IMR-90 (cell line): Measurements from ENCODE around the gene PARP14. TPM values are rescaled to one million over a fixed set of nuclear protein-coding genes. Genes with fewer than 3 reads are reported as not detected.

Experiments
- ATAC-seq: fragments of 200-7000 bp; cut with Tn5 transposase; 2 replicates; pipeline ENCODE4 v1.9.1; 2020; ENCODE audit warnings: low read depth, mild to moderate bottlenecking, moderate library complexity
- BruUV-seq: library from RNA; stranded (reverse); fragments of 400-500 nt; replicated peaks from 2 replicates; lab custom pipeline; 2021; lab: Mats Ljungman, UMichigan
- CTCF ChIA-PET: fragments of 300-600 bp; formaldehyde crosslinking; extraction: SDS; loops from one replicate; lab custom pipeline; 2021; ENCODE audit warnings: antibody characterized with exemption; lab: Yijun Ruan, JAX
- POLR2A ChIA-PET: fragments of 300-600 bp; sonication (Branson Sonifier 250); formaldehyde crosslinking; loops from one replicate; lab custom pipeline; 2022; ENCODE audit warnings: antibody characterized with exemption; ENCODE audit not compliant: unreplicated experiment; lab: Charles Lee
- DNase-seq: peaks from one replicate; pipeline ENCODE4 v3.0.0; 2013
- H2AFZ ChIP-seq: replicated peaks from 2 replicates; pipeline ENCODE3; 2013; ENCODE audit warnings: low read length, mild to moderate bottlenecking; ENCODE audit not compliant: poor library complexity
- H2AK5ac ChIP-seq: 2 replicates; pipeline ENCODE4 v1.6.1; 2013; ENCODE audit warnings: low read depth, low read length, inconsistent platforms
- H2AK9ac ChIP-seq: replicated peaks from 2 replicates; pipeline ENCODE3; 2013; ENCODE audit warnings: mild to moderate bottlenecking, low read depth, low read length, moderate library complexity; ENCODE audit not compliant: poor library complexity
- H2BK120ac ChIP-seq: 2 replicates; pipeline ENCODE4 v1.6.1; 2013; ENCODE audit warnings: low read depth, low read length, inconsistent platforms
- H2BK15ac ChIP-seq: 3 replicates; pipeline ENCODE4 v1.6.1; 2013; ENCODE audit warnings: low read depth, low read length, inconsistent platforms
- H2BK20ac ChIP-seq: 2 replicates; pipeline ENCODE4 v1.6.1; 2013; ENCODE audit warnings: low read depth, mild to moderate bottlenecking, inconsistent platforms, low read length, moderate library complexity
- H2BK5ac ChIP-seq: 2 replicates; pipeline ENCODE4 v1.6.1; 2013; ENCODE audit warnings: mild to moderate bottlenecking, low read depth, low read length, inconsistent platforms; ENCODE audit not compliant: poor library complexity, severe bottlenecking
- H3K14ac ChIP-seq: replicated peaks from 2 replicates; pipeline ENCODE4 v1.6.1; 2013; ENCODE audit warnings: low read depth, low read length, inconsistent platforms
- H3K18ac ChIP-seq: 2 replicates; pipeline ENCODE4 v1.6.1; 2013; ENCODE audit warnings: low read depth, low read length, control low read depth
- H3K23ac ChIP-seq: 2 replicates; pipeline ENCODE4 v1.6.1; 2013; ENCODE audit warnings: low read depth, low read length, inconsistent platforms
- H3K27ac ChIP-seq: 2 replicates; pipeline ENCODE4 v1.5.1; 2013; ENCODE audit warnings: mild to moderate bottlenecking, control low read depth, low read length; ENCODE audit not compliant: insufficient read depth
- H3K27me3 ChIP-seq: 2 replicates; pipeline ENCODE4 v1.6.1; 2013; ENCODE audit warnings: low read length; ENCODE audit not compliant: control insufficient read depth, insufficient read depth
- H3K36me3 ChIP-seq: 2 replicates; pipeline ENCODE4 v1.6.1; 2013; ENCODE audit warnings: low read length, mixed read lengths; ENCODE audit not compliant: control insufficient read depth, insufficient read depth
- H3K4ac ChIP-seq: 2 replicates; pipeline ENCODE4 v1.6.1; 2013; ENCODE audit warnings: low read depth, low read length, inconsistent platforms
- H3K4me1 ChIP-seq: 2 replicates; pipeline ENCODE4 v1.6.1; 2013; ENCODE audit warnings: low read length, mixed read lengths; ENCODE audit not compliant: control insufficient read depth, insufficient read depth
- H3K4me2 ChIP-seq: 2 replicates; pipeline ENCODE4 v1.6.1; 2013; ENCODE audit warnings: low read depth, mild to moderate bottlenecking, control low read depth, low read length, moderate library complexity
- H3K4me3 ChIP-seq: 2 replicates; pipeline ENCODE4 v1.5.1; 2013; ENCODE audit warnings: low read depth, mild to moderate bottlenecking, control low read depth, low read length, moderate library complexity; ENCODE audit not compliant: insufficient read depth
- H3K56ac ChIP-seq: 2 replicates; pipeline ENCODE4 v1.6.1; 2013; ENCODE audit warnings: low read length, inconsistent platforms; ENCODE audit not compliant: insufficient read depth; ENCODE audit errors: extremely low read depth
- H3K79me1 ChIP-seq, 2 experiments: 2 replicates each; pipeline ENCODE4 v1.6.1; 2013; ENCODE audit warnings: low read length in 2 of 2, inconsistent platforms in 1 of 2, low read depth in 1 of 2
- H3K9ac ChIP-seq: 2 replicates; pipeline ENCODE4 v1.6.1; 2013; ENCODE audit warnings: low read depth, low read length, control low read depth
- H3K9me1 ChIP-seq: 2 replicates; pipeline ENCODE4 v1.6.1; 2013; ENCODE audit warnings: low read length, inconsistent platforms; ENCODE audit not compliant: insufficient read depth
- H3K9me3 ChIP-seq: 2 replicates; pipeline ENCODE4 v1.6.1; 2013; ENCODE audit warnings: low read length; ENCODE audit not compliant: control insufficient read depth, insufficient read depth
- H4K20me1 ChIP-seq: 2 replicates; pipeline ENCODE4 v1.6.1; 2013; ENCODE audit warnings: low read length, inconsistent platforms; ENCODE audit not compliant: insufficient read depth
- H4K5ac ChIP-seq: 2 replicates; pipeline ENCODE4 v1.6.1; 2013; ENCODE audit warnings: mild to moderate bottlenecking, low read depth, low read length, control low read depth
- H4K8ac ChIP-seq, 2 experiments: 2 replicates each; pipeline ENCODE4 v1.6.1; 2013; ENCODE audit warnings: low read depth in 2 of 2, low read length in 2 of 2, control low read depth in 1 of 2, inconsistent platforms in 1 of 2
- H4K91ac ChIP-seq: 2 replicates; pipeline ENCODE4 v1.6.1; 2013; ENCODE audit warnings: low read depth, low read length, inconsistent platforms; ENCODE audit not compliant: insufficient read depth
- BHLHE40 ChIP-seq: fragments of 150-350 bp; IDR thresholded peaks from 2 replicates; pipeline ENCODE4 v1.6.1; 2016; ENCODE audit warnings: mild to moderate bottlenecking, low read depth, low read length
- CEBPB ChIP-seq: IDR thresholded peaks from 2 replicates; pipeline ENCODE4 v1.6.1; 2012; ENCODE audit warnings: low read depth, low read length, improper control_type of control experiment
- MAFK ChIP-seq: IDR thresholded peaks from 2 replicates; pipeline ENCODE4 v1.6.1; 2012; ENCODE audit warnings: low read depth, low read length, improper control_type of control experiment
- MAZ ChIP-seq: IDR thresholded peaks from 2 replicates; pipeline ENCODE4 v1.6.1; 2012; ENCODE audit warnings: low read depth, mild to moderate bottlenecking, low read length, improper control_type of control experiment, moderate library complexity, borderline replicate concordance
- MXI1 ChIP-seq: IDR thresholded peaks from 2 replicates; pipeline ENCODE4 v1.6.1; 2012; ENCODE audit warnings: low read depth, mild to moderate bottlenecking, low read length, moderate library complexity, borderline replicate concordance
- POLR2A ChIP-seq: IDR thresholded peaks from 2 replicates; pipeline ENCODE4 v1.6.1; 2012; ENCODE audit warnings: mild to moderate bottlenecking, low read depth, low read length
- RCOR1 ChIP-seq: IDR thresholded peaks from 2 replicates; pipeline ENCODE4 v1.6.1; 2012; ENCODE audit warnings: mild to moderate bottlenecking, low read length, improper control_type of control experiment; ENCODE audit not compliant: insufficient replicate concordance
- RFX5 ChIP-seq: IDR thresholded peaks from 2 replicates; pipeline ENCODE4 v1.8.0; 2012; ENCODE audit warnings: low read depth, mild to moderate bottlenecking, low read length, moderate library complexity
- SMC3 ChIP-seq: fragments of 150-350 bp; IDR thresholded peaks from 2 replicates; pipeline ENCODE4 v1.6.1; 2016; ENCODE audit warnings: low read depth, mild to moderate bottlenecking, antibody characterized with exemption, low read length, moderate library complexity
- WGBS, 2 experiments: methylation state at CpG; one replicate each; pipeline versions ENCODE4 v1.1.5 to v1.1.7; 2013; ENCODE audit warnings: missing lambda C conversion rate in 2 of 2; ENCODE audit not compliant: insufficient read length in 1 of 2; ENCODE audit errors: extremely low coverage in 2 of 2; 5-methylcytosine and 5-hydroxymethylcytosine counted together
- dilution Hi-C: fragments of 300-500 bp; cut with HindIII; formaldehyde crosslinking; loops from one replicate; pipeline ENCODE4 v1.14.3; 2018; ENCODE audit warnings: low sequenced_read_pairs; ENCODE audit not compliant: unreplicated experiment
- in situ Hi-C: fragments of 300-500 bp; cut with MboI; formaldehyde crosslinking; loops from 3 replicates; pipeline ENCODE4 v1.14.3; 2019; ENCODE audit warnings: low sequenced_read_pairs, inconsistent platforms, mixed read lengths
- intact Hi-C: fragments of 100-400 bp; cut with micrococcal nuclease; formaldehyde crosslinking; loops from 2 replicates; pipeline ENCODE4 v1.10.0; 2022
- polyA plus RNA-seq, 3 experiments: library from polyadenylated mRNA; depleted of rRNA; stranded (reverse); fragments of >200 nt; gene quantifications; 2 replicates each; pipeline ENCODE4 v1.2.3, GENCODE V29; 2012; ENCODE audit warnings: low replicate concordance in 1 of 3
- total RNA-seq: library from RNA; depleted of rRNA; stranded (reverse); fragments of >200 nt; gene quantifications from 2 replicates; pipeline ENCODE4 v1.2.3, GENCODE V29; 2012
- TF ChIP-seq, protein P1 (sequence below): fragments of 150-350 bp; IDR thresholded peaks from 2 replicates; pipeline ENCODE4 v1.6.1; 2016; ENCODE audit warnings: low read depth, mild to moderate bottlenecking, low read length, moderate library complexity, borderline replicate concordance
- TF ChIP-seq, protein P2 (sequence below): fragments of 150-350 bp; IDR thresholded peaks from 2 replicates; pipeline ENCODE4 v1.6.1; 2017; ENCODE audit warnings: mild to moderate bottlenecking, antibody characterized with exemption, low read length, low read depth
- TF ChIP-seq, protein P3 (sequence below): conservative IDR thresholded peaks from 2 replicates; pipeline ENCODE4 v1.5.1; 2012; ENCODE audit warnings: mild to moderate bottlenecking, low read depth, low read length, improper control_type of control experiment

Gene PARP14
- total and polyA plus RNA-seq, 2 of the 4 experiments (the other 2 are of a cell fraction), result 9.3 to 23.1 TPM

DNA sequence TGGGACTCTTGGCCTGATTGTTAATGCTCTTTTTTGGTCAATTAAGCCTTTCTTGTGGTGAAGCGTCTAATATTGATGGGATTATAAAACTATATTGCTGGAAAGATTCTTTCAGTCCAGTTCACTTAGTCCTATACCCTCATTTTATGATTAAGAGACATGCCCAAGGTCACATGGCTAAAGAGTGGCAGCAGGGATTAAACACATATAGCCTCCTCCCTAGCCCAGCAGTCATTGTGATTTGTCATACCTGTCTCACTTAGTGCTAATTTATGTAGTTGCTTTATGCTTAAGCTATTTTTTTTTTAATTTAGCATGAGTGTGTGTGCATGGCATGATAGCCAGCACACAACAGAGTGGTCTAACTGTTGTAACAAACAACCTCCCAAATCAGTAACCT lies 9.5 kb downstream of the PARP14 start:
- Histone ChIP-seq H2AFZ (no peak overlapping the region), H3K18ac (no peak overlapping the region), H3K4me2 (no peak overlapping the region), H3K27ac (no peak overlapping the region), H2BK120ac (no peak overlapping the region), H4K8ac (no peak overlapping the region), H3K4me1 (no peaks in the 10 kb centered on the region), H4K5ac (no peak overlapping the region), H4K91ac (no peak overlapping the region), H4K20me1 (no peaks in the 10 kb centered on the region), H3K9ac (no peak overlapping the region), H3K36me3 (peaks cover 20% of the 10 kb centered on the region), H3K9me1 (peaks cover 11% of the 10 kb centered on the region; the same call in 1 of the 2 replicates), H3K14ac (no peak overlapping the region), H3K79me1 (no peaks in the 10 kb centered on the region), H2BK20ac (no peak overlapping the region), H3K9me3 (no peaks in the 10 kb centered on the region), H3K56ac (no peak overlapping the region), H2AK5ac (no peak overlapping the region), H3K27me3 (no peaks in the 10 kb centered on the region), H3K23ac (no peak overlapping the region), H3K4me3 (no peak overlapping the region), H2AK9ac (no peak overlapping the region), H3K4ac (no peak overlapping the region), H2BK15ac (no peak overlapping the region), H2BK5ac (no peak overlapping the region)
- ChIA-PET POLR2A (no interaction called here), CTCF (no interaction called here)
- no peak for ATAC-seq
- WGBS, 2 experiments, result no CpG with 5 or more reads among the region's 1 CpG
- in situ Hi-C loops, result no loop called here
- TF ChIP-seq MXI1, result no peak
- TF ChIP-seq, protein P1, sequence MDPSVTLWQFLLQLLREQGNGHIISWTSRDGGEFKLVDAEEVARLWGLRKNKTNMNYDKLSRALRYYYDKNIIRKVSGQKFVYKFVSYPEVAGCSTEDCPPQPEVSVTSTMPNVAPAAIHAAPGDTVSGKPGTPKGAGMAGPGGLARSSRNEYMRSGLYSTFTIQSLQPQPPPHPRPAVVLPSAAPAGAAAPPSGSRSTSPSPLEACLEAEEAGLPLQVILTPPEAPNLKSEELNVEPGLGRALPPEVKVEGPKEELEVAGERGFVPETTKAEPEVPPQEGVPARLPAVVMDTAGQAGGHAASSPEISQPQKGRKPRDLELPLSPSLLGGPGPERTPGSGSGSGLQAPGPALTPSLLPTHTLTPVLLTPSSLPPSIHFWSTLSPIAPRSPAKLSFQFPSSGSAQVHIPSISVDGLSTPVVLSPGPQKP, result no peak
- no peak for TF ChIP-seq POLR2A
- TF ChIP-seq, protein P2, sequence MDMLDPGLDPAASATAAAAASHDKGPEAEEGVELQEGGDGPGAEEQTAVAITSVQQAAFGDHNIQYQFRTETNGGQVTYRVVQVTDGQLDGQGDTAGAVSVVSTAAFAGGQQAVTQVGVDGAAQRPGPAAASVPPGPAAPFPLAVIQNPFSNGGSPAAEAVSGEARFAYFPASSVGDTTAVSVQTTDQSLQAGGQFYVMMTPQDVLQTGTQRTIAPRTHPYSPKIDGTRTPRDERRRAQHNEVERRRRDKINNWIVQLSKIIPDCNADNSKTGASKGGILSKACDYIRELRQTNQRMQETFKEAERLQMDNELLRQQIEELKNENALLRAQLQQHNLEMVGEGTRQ, result no peak
- TF ChIP-seq RFX5, result no peak
- no peak for TF ChIP-seq RCOR1
- TF ChIP-seq MAZ, result no peak
- no peak for TF ChIP-seq MAFK
- TF ChIP-seq CEBPB, result no peak
- no peak for TF ChIP-seq BHLHE40
- TF ChIP-seq, protein P3, sequence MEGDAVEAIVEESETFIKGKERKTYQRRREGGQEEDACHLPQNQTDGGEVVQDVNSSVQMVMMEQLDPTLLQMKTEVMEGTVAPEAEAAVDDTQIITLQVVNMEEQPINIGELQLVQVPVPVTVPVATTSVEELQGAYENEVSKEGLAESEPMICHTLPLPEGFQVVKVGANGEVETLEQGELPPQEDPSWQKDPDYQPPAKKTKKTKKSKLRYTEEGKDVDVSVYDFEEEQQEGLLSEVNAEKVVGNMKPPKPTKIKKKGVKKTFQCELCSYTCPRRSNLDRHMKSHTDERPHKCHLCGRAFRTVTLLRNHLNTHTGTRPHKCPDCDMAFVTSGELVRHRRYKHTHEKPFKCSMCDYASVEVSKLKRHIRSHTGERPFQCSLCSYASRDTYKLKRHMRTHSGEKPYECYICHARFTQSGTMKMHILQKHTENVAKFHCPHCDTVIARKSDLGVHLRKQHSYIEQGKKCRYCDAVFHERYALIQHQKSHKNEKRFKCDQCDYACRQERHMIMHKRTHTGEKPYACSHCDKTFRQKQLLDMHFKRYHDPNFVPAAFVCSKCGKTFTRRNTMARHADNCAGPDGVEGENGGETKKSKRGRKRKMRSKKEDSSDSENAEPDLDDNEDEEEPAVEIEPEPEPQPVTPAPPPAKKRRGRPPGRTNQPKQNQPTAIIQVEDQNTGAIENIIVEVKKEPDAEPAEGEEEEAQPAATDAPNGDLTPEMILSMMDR, result no peak
- TF ChIP-seq SMC3, result no peak
- dilution Hi-C loops, result no loop called here
- intact Hi-C loops, result no loop called here
- DNase-seq, result no peak
- BruUV-seq, result no TSS peak
